Measurements from ENCODE around the gene F12. TPM values are rescaled to one million over a fixed set of nuclear protein-coding genes. Genes with fewer than 3 reads are reported as not detected.

Gene F12
- total RNA-seq, 1 donor from 2014 or later = 1.4 TPM

DNA sequence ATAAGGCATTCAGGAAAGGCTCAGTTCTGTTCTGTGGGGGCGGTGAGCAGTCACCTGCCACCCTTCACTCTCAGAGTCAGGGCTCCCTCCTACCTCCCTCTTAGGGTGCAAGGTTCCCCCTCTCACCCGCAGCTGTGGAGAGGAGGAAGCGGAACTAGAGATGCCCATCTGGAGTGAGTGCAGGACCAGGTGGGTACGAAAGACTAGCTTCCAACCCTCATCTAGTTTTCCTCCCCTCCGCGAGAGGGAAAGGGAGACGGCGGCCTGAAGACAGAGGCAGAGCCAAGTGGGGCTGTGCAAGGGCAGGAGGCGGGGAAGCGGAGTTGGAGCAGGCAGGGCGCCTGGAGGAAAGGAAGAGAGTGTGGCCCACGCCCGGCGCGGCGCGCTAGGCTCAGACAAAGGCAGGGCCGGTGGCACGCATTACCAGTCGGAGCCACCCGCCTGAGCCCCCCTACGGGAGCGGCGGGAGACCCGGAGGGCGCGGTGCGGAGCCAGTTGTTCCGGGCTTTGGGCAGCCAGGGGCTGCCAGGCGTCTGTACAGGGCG lies 44.6 kb upstream of the F12 start:
- Mint-ChIP-seq H3K9me3 (ENCODE audit: unreplicated experiment) (no peaks in the 10 kb centered on the region), H3K27me3 (ENCODE audit: unreplicated experiment) (peaks cover 24% of the 10 kb centered on the region), H3K4me3 (ENCODE audit: unreplicated experiment) (peak overlapping the region; percentile 80), H3K4me1 (ENCODE audit: unreplicated experiment) (peaks cover 7% of the 10 kb centered on the region), H3K36me3 (ENCODE audit: low read depth, unreplicated experiment) (peaks cover 3% of the 10 kb centered on the region), H3K27ac (ENCODE audit: unreplicated experiment) (no peak overlapping the region)
- TF ChIP-seq, protein P1, sequence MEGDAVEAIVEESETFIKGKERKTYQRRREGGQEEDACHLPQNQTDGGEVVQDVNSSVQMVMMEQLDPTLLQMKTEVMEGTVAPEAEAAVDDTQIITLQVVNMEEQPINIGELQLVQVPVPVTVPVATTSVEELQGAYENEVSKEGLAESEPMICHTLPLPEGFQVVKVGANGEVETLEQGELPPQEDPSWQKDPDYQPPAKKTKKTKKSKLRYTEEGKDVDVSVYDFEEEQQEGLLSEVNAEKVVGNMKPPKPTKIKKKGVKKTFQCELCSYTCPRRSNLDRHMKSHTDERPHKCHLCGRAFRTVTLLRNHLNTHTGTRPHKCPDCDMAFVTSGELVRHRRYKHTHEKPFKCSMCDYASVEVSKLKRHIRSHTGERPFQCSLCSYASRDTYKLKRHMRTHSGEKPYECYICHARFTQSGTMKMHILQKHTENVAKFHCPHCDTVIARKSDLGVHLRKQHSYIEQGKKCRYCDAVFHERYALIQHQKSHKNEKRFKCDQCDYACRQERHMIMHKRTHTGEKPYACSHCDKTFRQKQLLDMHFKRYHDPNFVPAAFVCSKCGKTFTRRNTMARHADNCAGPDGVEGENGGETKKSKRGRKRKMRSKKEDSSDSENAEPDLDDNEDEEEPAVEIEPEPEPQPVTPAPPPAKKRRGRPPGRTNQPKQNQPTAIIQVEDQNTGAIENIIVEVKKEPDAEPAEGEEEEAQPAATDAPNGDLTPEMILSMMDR (IDR thresholded peaks at IDR 0.05; ENCODE audit: unreplicated experiment) = no peak
- DNase-seq (ENCODE audit: low spot score) = no peak

DNA sequence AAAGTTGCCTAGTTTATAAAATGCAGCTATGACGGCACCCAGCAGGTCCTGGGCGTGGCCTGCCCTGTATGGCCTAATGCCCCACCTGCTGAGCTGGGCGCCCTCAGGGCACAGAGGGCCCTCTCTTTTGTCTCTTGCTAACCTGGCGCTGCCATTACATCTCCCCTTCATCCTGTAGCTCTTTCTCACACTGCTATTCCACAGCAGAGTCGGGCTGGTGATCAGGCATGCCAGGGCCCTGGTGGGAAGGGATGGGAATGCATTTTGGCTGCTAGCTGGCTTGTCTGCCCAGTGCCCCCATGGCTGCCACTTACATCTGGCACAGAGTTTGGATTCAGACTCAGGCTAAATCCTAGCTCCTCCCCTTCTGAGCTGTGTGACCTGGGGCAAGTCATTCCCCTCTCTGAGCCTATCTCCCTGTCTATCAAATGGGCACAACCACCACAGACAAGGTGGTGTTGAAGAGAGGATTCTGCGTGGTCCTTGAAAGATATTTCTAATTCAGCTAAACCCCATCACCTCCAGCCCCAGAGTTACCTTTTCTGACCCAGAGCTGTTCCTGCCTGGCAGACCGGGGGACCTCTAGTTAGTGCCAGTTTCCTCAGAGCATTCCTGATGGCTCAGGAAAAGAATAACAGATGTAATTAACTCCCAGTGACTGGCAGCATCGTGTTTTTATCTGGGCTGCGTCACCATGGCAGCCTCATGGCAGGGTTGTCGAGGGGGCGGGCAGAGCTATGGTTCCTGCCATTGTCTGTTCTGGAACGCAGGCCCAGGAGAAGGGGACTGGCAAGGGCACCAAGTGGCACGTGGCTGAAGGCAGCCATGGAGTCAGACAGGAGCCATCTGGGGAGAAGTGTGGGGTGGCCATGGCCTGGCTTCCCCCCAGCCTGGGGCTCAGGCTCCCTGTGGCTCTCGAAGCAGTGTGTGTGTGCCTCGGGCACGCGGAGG lies 43.6 kb upstream of the F12 start:
- DNase-seq (ENCODE audit: low spot score) = no peak
- TF ChIP-seq, protein P1 (IDR thresholded peaks at IDR 0.05; ENCODE audit: unreplicated experiment) = no peak
- Mint-ChIP-seq H3K27me3 (ENCODE audit: unreplicated experiment) (peaks cover 24% of the 10 kb centered on the region), H3K36me3 (ENCODE audit: low read depth, unreplicated experiment) (peaks cover 10% of the 10 kb centered on the region), H3K9me3 (ENCODE audit: unreplicated experiment) (no peaks in the 10 kb centered on the region), H3K4me1 (ENCODE audit: unreplicated experiment) (peaks cover 11% of the 10 kb centered on the region), H3K4me3 (ENCODE audit: unreplicated experiment) (no peak overlapping the region), H3K27ac (ENCODE audit: unreplicated experiment) (no peak overlapping the region)

DNA sequence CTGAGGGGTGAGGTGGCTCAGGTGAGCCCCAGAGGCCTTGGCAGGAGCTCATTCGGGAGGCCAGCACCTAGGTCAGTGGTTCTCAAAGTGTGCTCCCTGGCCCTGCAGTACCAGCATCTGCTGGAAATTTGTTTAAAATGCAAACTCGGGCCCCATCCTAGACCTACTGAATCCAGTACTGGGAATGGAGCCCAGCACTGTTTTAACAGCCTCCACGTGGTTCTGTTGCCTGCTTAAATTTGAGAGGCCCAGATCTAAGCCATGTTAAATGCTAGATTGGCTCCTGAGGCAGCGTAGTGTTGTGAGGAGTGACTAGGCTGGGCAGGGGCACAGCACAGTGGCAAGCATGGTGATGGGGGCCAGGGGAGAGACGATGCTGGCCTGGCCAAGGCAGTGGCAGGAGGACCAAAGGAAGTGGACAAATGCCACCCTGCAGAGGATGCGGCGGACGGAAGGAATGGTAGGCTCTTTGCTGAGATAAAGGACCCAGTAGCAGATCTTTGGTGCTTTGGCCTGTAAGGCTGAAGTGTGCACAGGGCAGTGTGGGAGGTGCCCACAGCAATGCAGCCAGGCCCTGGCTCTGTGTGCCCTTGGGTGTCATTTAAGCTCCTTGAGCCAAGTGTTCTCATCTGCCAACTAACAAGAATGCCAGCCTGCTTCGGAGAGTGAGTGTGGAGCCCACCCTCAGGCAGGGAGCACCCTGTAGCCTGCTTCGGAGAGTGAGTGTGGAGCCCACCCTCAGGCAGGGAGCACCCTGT lies 41.5 kb upstream of the F12 start:
- Mint-ChIP-seq H3K4me1 (ENCODE audit: unreplicated experiment) (peaks cover 10% of the 10 kb centered on the region), H3K27ac (ENCODE audit: unreplicated experiment) (peak overlapping the region; percentile 13), H3K9me3 (ENCODE audit: unreplicated experiment) (no peaks in the 10 kb centered on the region), H3K4me3 (ENCODE audit: unreplicated experiment) (no peak overlapping the region), H3K27me3 (ENCODE audit: unreplicated experiment) (peaks cover 26% of the 10 kb centered on the region), H3K36me3 (ENCODE audit: low read depth, unreplicated experiment) (peaks cover 7% of the 10 kb centered on the region)
- no peak for DNase-seq (ENCODE audit: low spot score)
- TF ChIP-seq, protein P1 (IDR thresholded peaks at IDR 0.05; ENCODE audit: unreplicated experiment) = no peak

- peaks cover 12% of the 10 kb centered on the region for H3K4me1 Mint-ChIP-seq (ENCODE audit: unreplicated experiment)
- no peak overlapping the region for H3K4me3 Mint-ChIP-seq (ENCODE audit: unreplicated experiment)
- H3K27ac Mint-ChIP-seq (ENCODE audit: unreplicated experiment) = no peak overlapping the region
- TF ChIP-seq, protein P1 (IDR thresholded peaks at IDR 0.05; ENCODE audit: unreplicated experiment) = no peak
- no peak for DNase-seq (ENCODE audit: low spot score)
- H3K27me3 Mint-ChIP-seq (ENCODE audit: unreplicated experiment) = peaks cover 36% of the 10 kb centered on the region
- peaks cover 7% of the 10 kb centered on the region for H3K36me3 Mint-ChIP-seq (ENCODE audit: low read depth, unreplicated experiment)
- H3K9me3 Mint-ChIP-seq (ENCODE audit: unreplicated experiment) = no peaks in the 10 kb centered on the region
Measured at GRCh38 chr5:177449140-177450061, 40.0 kb upstream of the F12 start.
